ENCODE data around the gene LNPEP. TPM values are rescaled to one million over a fixed set of nuclear protein-coding genes. Genes with fewer than 3 reads are reported as not detected.
A peak's percentile ranks its signal among the peaks of the same experiment; 100 is the strongest.

Gene LNPEP
- total and polyA plus RNA-seq, 2 of the 13 experiments (the other 11 are each of a cell fraction or from before 2014, with no cell fraction given), result 8.0 to 16.9 TPM

DNA sequence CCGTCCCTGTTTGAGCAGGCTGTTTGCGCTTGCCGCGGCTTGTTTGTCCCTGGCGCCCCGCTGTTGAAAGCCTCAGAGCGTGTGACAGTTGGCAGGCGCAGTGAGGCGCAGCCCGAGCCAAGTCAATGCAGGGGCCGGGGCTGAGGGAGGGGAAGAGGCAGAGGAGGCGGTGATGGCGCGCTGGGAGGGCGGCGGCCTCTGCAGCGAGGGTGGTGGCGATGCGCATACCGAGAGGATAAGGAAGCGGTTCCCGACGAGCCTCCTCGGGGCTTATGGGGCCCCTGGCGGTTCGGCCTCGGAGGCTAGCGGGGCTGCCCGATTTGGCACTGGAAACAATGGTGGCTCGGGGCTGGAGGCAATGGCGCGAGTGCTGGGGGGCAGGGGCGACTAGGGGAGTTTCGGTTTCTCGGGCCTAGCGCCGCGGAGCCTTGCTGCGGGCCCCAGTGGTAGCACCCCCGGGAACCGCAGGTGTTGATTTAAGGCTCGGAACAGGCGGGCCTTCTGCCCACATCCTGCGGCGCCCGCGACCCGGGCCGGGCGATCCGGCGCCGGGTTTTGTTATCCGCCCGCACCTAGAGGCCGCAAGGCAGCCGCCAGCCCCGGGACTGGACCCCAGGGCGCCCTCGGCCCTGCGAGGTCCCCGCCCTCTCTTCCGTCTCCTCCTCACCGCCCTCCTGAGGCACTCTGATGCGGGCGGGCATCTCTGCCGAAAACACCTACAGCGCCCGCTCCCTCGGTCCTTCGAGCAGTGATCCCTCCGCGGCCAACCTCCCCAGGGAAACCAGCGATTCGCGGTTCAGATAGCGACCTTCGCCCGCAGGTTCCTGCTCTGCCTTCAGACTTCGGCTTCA lies 947 bp upstream of the LNPEP start (continued):
- TF ChIP-seq, protein P1, sequence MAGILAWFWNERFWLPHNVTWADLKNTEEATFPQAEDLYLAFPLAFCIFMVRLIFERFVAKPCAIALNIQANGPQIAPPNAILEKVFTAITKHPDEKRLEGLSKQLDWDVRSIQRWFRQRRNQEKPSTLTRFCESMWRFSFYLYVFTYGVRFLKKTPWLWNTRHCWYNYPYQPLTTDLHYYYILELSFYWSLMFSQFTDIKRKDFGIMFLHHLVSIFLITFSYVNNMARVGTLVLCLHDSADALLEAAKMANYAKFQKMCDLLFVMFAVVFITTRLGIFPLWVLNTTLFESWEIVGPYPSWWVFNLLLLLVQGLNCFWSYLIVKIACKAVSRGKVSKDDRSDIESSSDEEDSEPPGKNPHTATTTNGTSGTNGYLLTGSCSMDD (CRISPR knock-in tag; IDR thresholded peaks at IDR 0.05), result no peak
- TF ChIP-seq ZMAT3 (CRISPR knock-in tag; conservative IDR thresholded peaks at IDR 0.05), result no peak
- no peak for TF ChIP-seq ZEB1 (IDR thresholded peaks at IDR 0.05; ENCODE audit: insufficient replicate concordance, low read depth)
- TF ChIP-seq ZNF20 (CRISPR knock-in tag; IDR thresholded peaks at IDR 0.05), result no peak
- peak; percentile 63; the same call in 1 of the 2 replicates for TF ChIP-seq ZNF574 (CRISPR knock-in tag; IDR thresholded peaks at IDR 0.05)
- no peak for TF ChIP-seq ZFP1 (CRISPR knock-in tag; IDR thresholded peaks at IDR 0.05)
- TF ChIP-seq PCBP1 (IDR thresholded peaks at IDR 0.05; ENCODE audit: borderline replicate concordance, low read depth, low read length), result peak; percentile 94; the same call in 1 of the 2 replicates
- TF ChIP-seq REPIN1 (CRISPR knock-in tag; IDR thresholded peaks at IDR 0.05; ENCODE audit: borderline replicate concordance, low read depth), result peak; percentile 77
- peak; percentile 87; the same call in 1 of the 2 replicates for TF ChIP-seq ZNF552 (CRISPR knock-in tag; IDR thresholded peaks at IDR 0.05; ENCODE audit: borderline replicate concordance)
- no peak for TF ChIP-seq NFKBIZ (CRISPR knock-in tag; IDR thresholded peaks at IDR 0.05)
- no peak for TF ChIP-seq ZNF652 (CRISPR knock-in tag; IDR thresholded peaks at IDR 0.05; ENCODE audit: borderline replicate concordance, low read depth)
- peak; percentile 50 for TF ChIP-seq SRSF1 (optimal IDR thresholded peaks at IDR 0.05; ENCODE audit: low read depth, low read length)
- TF ChIP-seq SP140L (CRISPR knock-in tag; IDR thresholded peaks at IDR 0.05; ENCODE audit: borderline replicate concordance), result no peak
- TF ChIP-seq ZNF83 (CRISPR knock-in tag; IDR thresholded peaks at IDR 0.05; ENCODE audit: borderline replicate concordance), result no peak
- peak; percentile 15; the same call in 1 of the 2 replicates for TF ChIP-seq ZFP37 (CRISPR knock-in tag; IDR thresholded peaks at IDR 0.05; ENCODE audit: borderline replicate concordance)
- TF ChIP-seq GLI4 (CRISPR knock-in tag; IDR thresholded peaks at IDR 0.05; ENCODE audit: borderline replicate concordance), result peak; percentile 43; the same call in 1 of the 2 replicates
- TF ChIP-seq ZNF263 (CRISPR knock-in tag; IDR thresholded peaks at IDR 0.05), result no peak; the same call in none of the 2 replicates
- TF ChIP-seq ZNF276 (CRISPR knock-in tag; IDR thresholded peaks at IDR 0.05; ENCODE audit: low read depth), result no peak
- peak; percentile 96 for TF ChIP-seq ZFX (CRISPR knock-in tag; IDR thresholded peaks at IDR 0.05; ENCODE audit: low read depth)
- no peak for TF ChIP-seq ZHX1 (CRISPR knock-in tag; IDR thresholded peaks at IDR 0.05; ENCODE audit: low read depth)

Data from HepG2 (cell line).